ENCODE data around the gene SLC29A1. TPM values are rescaled to one million over a fixed set of nuclear protein-coding genes. Genes with fewer than 3 reads are reported as not detected.

The SLC29A1 gene
- total RNA-seq, 4 donors from 2014 or later, result 39.7 to 83.3 (median 55.8) TPM

GRCh38 chr6:44277763-44278162 lies 54.4 kb downstream of the SLC29A1 start:
- Histone ChIP-seq H3K27ac (no peak overlapping the region), H3K4me1 (peaks cover 0 to 9% of the 10 kb centered on the region in 2 donors), H3K36me3 (no peaks in the 10 kb centered on the region), H3K4me3 (replicated peaks in 1 of 3) (no peak overlapping the region), H3K27me3 (peaks cover 10% of the 10 kb centered on the region), H3K9me3 (no peaks in the 10 kb centered on the region)
- intact Hi-C loops (cut with DNase I), result no loop called here
- WGBS, 2 donors, result 74 to 82% methylated on average over 7 of the region's 7 CpGs
- TF ChIP-seq POLR2A (IDR thresholded peaks at IDR 0.05), result no peak
- TF ChIP-seq, protein P1, sequence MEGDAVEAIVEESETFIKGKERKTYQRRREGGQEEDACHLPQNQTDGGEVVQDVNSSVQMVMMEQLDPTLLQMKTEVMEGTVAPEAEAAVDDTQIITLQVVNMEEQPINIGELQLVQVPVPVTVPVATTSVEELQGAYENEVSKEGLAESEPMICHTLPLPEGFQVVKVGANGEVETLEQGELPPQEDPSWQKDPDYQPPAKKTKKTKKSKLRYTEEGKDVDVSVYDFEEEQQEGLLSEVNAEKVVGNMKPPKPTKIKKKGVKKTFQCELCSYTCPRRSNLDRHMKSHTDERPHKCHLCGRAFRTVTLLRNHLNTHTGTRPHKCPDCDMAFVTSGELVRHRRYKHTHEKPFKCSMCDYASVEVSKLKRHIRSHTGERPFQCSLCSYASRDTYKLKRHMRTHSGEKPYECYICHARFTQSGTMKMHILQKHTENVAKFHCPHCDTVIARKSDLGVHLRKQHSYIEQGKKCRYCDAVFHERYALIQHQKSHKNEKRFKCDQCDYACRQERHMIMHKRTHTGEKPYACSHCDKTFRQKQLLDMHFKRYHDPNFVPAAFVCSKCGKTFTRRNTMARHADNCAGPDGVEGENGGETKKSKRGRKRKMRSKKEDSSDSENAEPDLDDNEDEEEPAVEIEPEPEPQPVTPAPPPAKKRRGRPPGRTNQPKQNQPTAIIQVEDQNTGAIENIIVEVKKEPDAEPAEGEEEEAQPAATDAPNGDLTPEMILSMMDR (IDR thresholded peaks at IDR 0.05), result no peak
- DNase-seq, result no peak

- H3K27me3 ChIP-seq, result peaks cover 10% of the 10 kb centered on the region
- H3K27ac ChIP-seq, result no peak overlapping the region
- H3K4me3 ChIP-seq (replicated peaks in 1 of 3), result no peak overlapping the region
- DNase-seq, result no peak
- 67 to 75% methylated on average over 2 to 3 of the region's 3 CpGs for WGBS, 2 donors
- intact Hi-C loops (cut with DNase I), result no loop called here
- H3K9me3 ChIP-seq, result no peaks in the 10 kb centered on the region
- H3K36me3 ChIP-seq, result no peaks in the 10 kb centered on the region
- TF ChIP-seq, protein P1 (IDR thresholded peaks at IDR 0.05), result no peak
- no peak for TF ChIP-seq POLR2A (IDR thresholded peaks at IDR 0.05)
- H3K4me1 ChIP-seq, result peaks cover 0 to 9% of the 10 kb centered on the region in 2 donors
These were observed 54.9 kb downstream of the SLC29A1 start for GRCh38 chr6:44278315-44278714.

- 76% methylated on average over 9 of the region's 9 CpGs for WGBS, 2 donors
- peaks cover 10% of the 10 kb centered on the region for H3K27me3 ChIP-seq
- no peak for DNase-seq
- no peaks in the 10 kb centered on the region for H3K9me3 ChIP-seq
- H3K4me1 ChIP-seq, result peaks cover 0 to 9% of the 10 kb centered on the region in 2 donors
- no peak for TF ChIP-seq POLR2A (IDR thresholded peaks at IDR 0.05)
- TF ChIP-seq, protein P1 (IDR thresholded peaks at IDR 0.05), result no peak
- intact Hi-C loops (cut with DNase I), result no loop called here
- no peaks in the 10 kb centered on the region for H3K36me3 ChIP-seq
- H3K4me3 ChIP-seq (replicated peaks in 1 of 3), result no peak overlapping the region
- H3K27ac ChIP-seq, result no peak overlapping the region
These were observed 55.6 kb downstream of the SLC29A1 start for GRCh38 chr6:44278774-44279697.

MicroRNAs encoded within 50 kb of the gene (microRNA counts, 767-probe panel; counts per million panel counts)
- 0 counts per million in 2 donors for microRNA hsa-miR-4647

Small RNA genes lying within 50 kb of the gene (small RNA-seq; reads per million reads assigned to genes)
- gene RN7SL811P, result not detected

Other genes with a start within 250 kb of the SLC29A1 start
- gene MRPL14, start 96.1 kb upstream of the SLC29A1 start, total RNA-seq, result 10 to 100 TPM; 26.5 to 80.5 (median 31.1) TPM
- 10 to 100 TPM; 21.6 to 41.7 (median 29.3) TPM for gene TMEM63B, start 96.0 kb upstream of the SLC29A1 start, total RNA-seq
- gene CAPN11, start 64.8 kb upstream of the SLC29A1 start, total RNA-seq, result 1 to 10 TPM in 1 of 4 donors, under 1 TPM in 1, not detected in 2; 0.22 to 1.7 TPM
- not detected for gene MYMX, start 6.7 kb upstream of the SLC29A1 start, total RNA-seq
- 100 to 1,000 TPM; 556 to 669 (median 586) TPM for gene HSP90AB1, start 23.5 kb downstream of the SLC29A1 start, total RNA-seq
- gene SLC35B2, start 33.9 kb downstream of the SLC29A1 start, total RNA-seq, result 10 to 100 TPM; 28.5 to 46.5 (median 41.8) TPM
- gene NFKBIE, start 42.0 kb downstream of the SLC29A1 start, total RNA-seq, result 10 to 100 TPM in 2 of 4 donors, 1 to 10 TPM in 2; 5.1 to 16.9 (median 13.2) TPM
- not detected for gene TMEM151B, start 46.9 kb downstream of the SLC29A1 start, total RNA-seq
- 10 to 100 TPM in 3 of 4 donors, 1 to 10 TPM in 1; 9.7 to 18.0 (median 14.2) TPM for gene AARS2, start 89.8 kb downstream of the SLC29A1 start, total RNA-seq
- not detected for gene SPATS1, start 119.1 kb downstream of the SLC29A1 start, total RNA-seq
- gene CDC5L, start 164.1 kb downstream of the SLC29A1 start, total RNA-seq, result 10 to 100 TPM; 17.8 to 24.7 (median 20.8) TPM